ENCODE results near the gene ESYT3. TPM values are rescaled to one million over a fixed set of nuclear protein-coding genes. Genes with fewer than 3 reads are reported as not detected.

The ESYT3 gene, protein sequence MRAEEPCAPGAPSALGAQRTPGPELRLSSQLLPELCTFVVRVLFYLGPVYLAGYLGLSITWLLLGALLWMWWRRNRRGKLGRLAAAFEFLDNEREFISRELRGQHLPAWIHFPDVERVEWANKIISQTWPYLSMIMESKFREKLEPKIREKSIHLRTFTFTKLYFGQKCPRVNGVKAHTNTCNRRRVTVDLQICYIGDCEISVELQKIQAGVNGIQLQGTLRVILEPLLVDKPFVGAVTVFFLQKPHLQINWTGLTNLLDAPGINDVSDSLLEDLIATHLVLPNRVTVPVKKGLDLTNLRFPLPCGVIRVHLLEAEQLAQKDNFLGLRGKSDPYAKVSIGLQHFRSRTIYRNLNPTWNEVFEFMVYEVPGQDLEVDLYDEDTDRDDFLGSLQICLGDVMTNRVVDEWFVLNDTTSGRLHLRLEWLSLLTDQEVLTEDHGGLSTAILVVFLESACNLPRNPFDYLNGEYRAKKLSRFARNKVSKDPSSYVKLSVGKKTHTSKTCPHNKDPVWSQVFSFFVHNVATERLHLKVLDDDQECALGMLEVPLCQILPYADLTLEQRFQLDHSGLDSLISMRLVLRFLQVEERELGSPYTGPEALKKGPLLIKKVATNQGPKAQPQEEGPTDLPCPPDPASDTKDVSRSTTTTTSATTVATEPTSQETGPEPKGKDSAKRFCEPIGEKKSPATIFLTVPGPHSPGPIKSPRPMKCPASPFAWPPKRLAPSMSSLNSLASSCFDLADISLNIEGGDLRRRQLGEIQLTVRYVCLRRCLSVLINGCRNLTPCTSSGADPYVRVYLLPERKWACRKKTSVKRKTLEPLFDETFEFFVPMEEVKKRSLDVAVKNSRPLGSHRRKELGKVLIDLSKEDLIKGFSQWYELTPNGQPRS
- total RNA-seq (2021; ENCODE audit: unreplicated experiment) (2.6 TPM), Bru-seq, nascent RNA (percentile 34 among the genes with signal in this experiment), BruChase-seq, experiment 1, labeled RNA remaining after a 2-hour chase (percentile 35 among the genes with signal in this experiment), BruChase-seq, experiment 2, labeled RNA remaining after a 6-hour chase (percentile 32 among the genes with signal in this experiment)
- polyA plus RNA-seq (2012; ENCODE audit: insufficient read length) = 1.9 TPM
- long read RNA-seq, full-length matches to known transcripts = 2 of 5 reads
- long read RNA-seq, partial matches to known transcripts = 2 of 5 reads
- long read RNA-seq, other reads (novel, unspliced or antisense) = 1 of 5 reads

- H3K4me1 ChIP-seq (ENCODE audit: control insufficient read depth, insufficient read depth, low read length) = peaks cover 1% of the 10 kb centered on the region; the same call in 1 of the 2 replicates
- in situ Hi-C loops (cut with HindIII; ENCODE audit: low pct_unique_long_range_greater_than_20kb, low sequenced_read_pairs) = no loop called here
- H3K27ac ChIP-seq (ENCODE audit: low read length) = no peak within 1 kb of the TSS
- no peaks in the 10 kb centered on the region; the same call in 1 of the 2 replicates for H3K9me3 ChIP-seq (ENCODE audit: control insufficient read depth, insufficient read depth, low read depth, low read length)
- H3K36me3 ChIP-seq (ENCODE audit: control insufficient read depth, insufficient read depth, low read length) = no peaks in the 10 kb centered on the region
- ChIA-PET CTCF (interaction anchor here (0.6 to 0.7 kb wide), 3 partner anchors 14 to 64 kb away, joined by 3 to 4 read pairs (median 4); no protein-coding TSS in a partner anchor), POLR2A (no interaction called here)
- DNase-seq (ENCODE audit: low read depth, low spot score) (no peak), ATAC-seq (peak; percentile 95)
- H3K4me3 ChIP-seq (ENCODE audit: low read depth in 2 of 2, low read length in 2 of 2) = peak within 1 kb of the TSS; percentile 45 to 56
- H3K27me3 ChIP-seq (ENCODE audit: control insufficient read depth, insufficient read depth, low read length) = peaks cover 4% of the 10 kb centered on the region; the same call in 1 of the 2 replicates
- TF ChIP-seq CTCF (IDR thresholded peaks at IDR 0.05) (no peak), TCF7L2 (IDR thresholded peaks at IDR 0.05; ENCODE audit: low read depth, low read length) (no peak), SIN3A (IDR thresholded peaks at IDR 0.05; ENCODE audit: borderline replicate concordance, insufficient read depth, low read depth, low read length) (no peak), POLR2AphosphoS5 (IDR thresholded peaks at IDR 0.05; ENCODE audit: low read depth, low read length) (no peak)
- TF ChIP-seq, protein P1, sequence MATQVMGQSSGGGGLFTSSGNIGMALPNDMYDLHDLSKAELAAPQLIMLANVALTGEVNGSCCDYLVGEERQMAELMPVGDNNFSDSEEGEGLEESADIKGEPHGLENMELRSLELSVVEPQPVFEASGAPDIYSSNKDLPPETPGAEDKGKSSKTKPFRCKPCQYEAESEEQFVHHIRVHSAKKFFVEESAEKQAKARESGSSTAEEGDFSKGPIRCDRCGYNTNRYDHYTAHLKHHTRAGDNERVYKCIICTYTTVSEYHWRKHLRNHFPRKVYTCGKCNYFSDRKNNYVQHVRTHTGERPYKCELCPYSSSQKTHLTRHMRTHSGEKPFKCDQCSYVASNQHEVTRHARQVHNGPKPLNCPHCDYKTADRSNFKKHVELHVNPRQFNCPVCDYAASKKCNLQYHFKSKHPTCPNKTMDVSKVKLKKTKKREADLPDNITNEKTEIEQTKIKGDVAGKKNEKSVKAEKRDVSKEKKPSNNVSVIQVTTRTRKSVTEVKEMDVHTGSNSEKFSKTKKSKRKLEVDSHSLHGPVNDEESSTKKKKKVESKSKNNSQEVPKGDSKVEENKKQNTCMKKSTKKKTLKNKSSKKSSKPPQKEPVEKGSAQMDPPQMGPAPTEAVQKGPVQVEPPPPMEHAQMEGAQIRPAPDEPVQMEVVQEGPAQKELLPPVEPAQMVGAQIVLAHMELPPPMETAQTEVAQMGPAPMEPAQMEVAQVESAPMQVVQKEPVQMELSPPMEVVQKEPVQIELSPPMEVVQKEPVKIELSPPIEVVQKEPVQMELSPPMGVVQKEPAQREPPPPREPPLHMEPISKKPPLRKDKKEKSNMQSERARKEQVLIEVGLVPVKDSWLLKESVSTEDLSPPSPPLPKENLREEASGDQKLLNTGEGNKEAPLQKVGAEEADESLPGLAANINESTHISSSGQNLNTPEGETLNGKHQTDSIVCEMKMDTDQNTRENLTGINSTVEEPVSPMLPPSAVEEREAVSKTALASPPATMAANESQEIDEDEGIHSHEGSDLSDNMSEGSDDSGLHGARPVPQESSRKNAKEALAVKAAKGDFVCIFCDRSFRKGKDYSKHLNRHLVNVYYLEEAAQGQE (IDR thresholded peaks at IDR 0.05; ENCODE audit: insufficient read depth in 1 of 2, low read depth in 2 of 2, low read length in 1 of 2) = no peak
- BruUV-seq (replicated peaks) = no TSS peak
- intact Hi-C loops (cut with micrococcal nuclease; ENCODE audit: unreplicated experiment) = no loop called here
These were observed at the start of gene ESYT3 for GRCh38 chr3:138434276-138434874. Gene ESYT3, plus strand, starts transcription at chr3:138434616. Its CDS starts 183 bp downstream, at chr3:138434799.

DNA sequence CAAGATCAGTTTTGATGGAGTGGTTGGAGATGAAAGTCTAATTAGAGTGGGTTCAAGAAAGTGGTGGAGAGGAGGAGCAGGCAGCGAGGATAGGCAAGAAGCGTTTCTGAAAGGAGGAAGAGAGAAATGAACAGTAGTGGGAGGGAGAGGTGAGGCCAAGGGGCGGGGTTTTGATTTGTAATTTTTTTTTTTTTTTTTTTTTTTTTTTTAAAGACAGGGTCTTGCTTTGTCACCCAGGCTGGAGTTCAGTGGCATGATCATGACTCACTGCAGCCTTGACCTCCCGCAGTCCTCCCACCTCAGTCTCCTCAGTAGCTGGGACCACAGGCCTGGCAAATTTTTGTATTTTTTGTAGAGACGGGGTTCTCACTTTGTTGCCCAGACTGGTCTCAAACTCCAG is 49.4 kb upstream of the ESYT3 start:
- Histone ChIP-seq H3K9me3 (ENCODE audit: control insufficient read depth, insufficient read depth, low read depth, low read length) (no peaks in the 10 kb centered on the region), H3K4me3 (ENCODE audit: low read depth in 2 of 2, low read length in 2 of 2) (no peak overlapping the region), H3K4me1 (ENCODE audit: control insufficient read depth, insufficient read depth, low read length) (no peaks in the 10 kb centered on the region), H3K36me3 (ENCODE audit: control insufficient read depth, insufficient read depth, low read length) (no peaks in the 10 kb centered on the region), H3K27me3 (ENCODE audit: control insufficient read depth, insufficient read depth, low read length) (no peaks in the 10 kb centered on the region), H3K27ac (ENCODE audit: low read length) (no peak overlapping the region)
- TF ChIP-seq TCF7L2 (IDR thresholded peaks at IDR 0.05; ENCODE audit: low read depth, low read length) = no peak
- TF ChIP-seq, protein P1 (IDR thresholded peaks at IDR 0.05; ENCODE audit: insufficient read depth in 1 of 2, low read depth in 2 of 2, low read length in 1 of 2) = no peak
- no peak for TF ChIP-seq SIN3A (IDR thresholded peaks at IDR 0.05; ENCODE audit: borderline replicate concordance, insufficient read depth, low read depth, low read length)
- TF ChIP-seq POLR2AphosphoS5 (IDR thresholded peaks at IDR 0.05; ENCODE audit: low read depth, low read length) = no peak
- no peak for TF ChIP-seq CTCF (IDR thresholded peaks at IDR 0.05)
- DNase-seq (ENCODE audit: low read depth, low spot score) (no peak), ATAC-seq (no peak)
- BruUV-seq (replicated peaks) = no TSS peak
- POLR2A ChIA-PET = no interaction called here
- intact Hi-C loops (cut with micrococcal nuclease; ENCODE audit: unreplicated experiment) = no loop called here
- CTCF ChIA-PET = no interaction called here
- in situ Hi-C loops (cut with HindIII; ENCODE audit: low pct_unique_long_range_greater_than_20kb, low sequenced_read_pairs) = no loop called here

Data from Panc1 (cell line).